Measurements from ENCODE around the gene SIRPB2.
A peak's percentile ranks its signal among the peaks of the same experiment; 100 is the strongest.

SIRPB2 gene

DNA sequence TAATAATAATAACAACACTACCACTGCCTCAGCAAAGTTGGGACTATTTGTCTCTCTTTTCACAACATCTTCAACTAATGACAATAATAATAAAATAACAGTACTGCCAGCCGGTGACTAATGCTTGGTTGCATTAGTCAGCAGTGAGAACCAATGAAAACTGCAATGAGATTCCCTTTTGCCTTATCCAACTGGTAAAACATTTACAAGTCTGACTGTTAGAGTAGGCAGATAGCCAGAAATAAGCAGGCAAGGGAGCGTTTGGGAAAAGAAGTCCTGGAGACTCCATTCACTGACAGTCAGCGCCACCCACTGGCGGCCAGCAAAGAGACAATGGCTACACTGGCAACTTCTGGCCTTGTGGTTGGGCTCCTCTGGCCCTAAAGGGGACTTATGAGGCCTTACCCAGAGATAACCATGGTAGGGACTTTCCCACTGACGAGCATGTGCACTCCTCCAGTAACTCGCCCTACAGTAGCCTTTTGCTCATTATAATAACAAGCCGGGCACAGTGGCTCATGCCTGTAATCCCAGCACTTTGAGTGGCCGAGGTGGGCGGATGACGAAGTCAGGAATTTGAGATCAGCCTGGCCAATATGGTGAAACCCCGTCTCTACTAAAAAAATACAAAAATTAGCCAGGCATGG lies 21.2 kb downstream of the SIRPB2 start:
- no peak for DNase-seq

- DNase-seq: no peak
Observed at GRCh38 chr20:1469306-1469905, 21.8 kb downstream of the SIRPB2 start.

- no peak for DNase-seq
Observed at GRCh38 chr20:1468117-1468624, 23.0 kb downstream of the SIRPB2 start.

DNA sequence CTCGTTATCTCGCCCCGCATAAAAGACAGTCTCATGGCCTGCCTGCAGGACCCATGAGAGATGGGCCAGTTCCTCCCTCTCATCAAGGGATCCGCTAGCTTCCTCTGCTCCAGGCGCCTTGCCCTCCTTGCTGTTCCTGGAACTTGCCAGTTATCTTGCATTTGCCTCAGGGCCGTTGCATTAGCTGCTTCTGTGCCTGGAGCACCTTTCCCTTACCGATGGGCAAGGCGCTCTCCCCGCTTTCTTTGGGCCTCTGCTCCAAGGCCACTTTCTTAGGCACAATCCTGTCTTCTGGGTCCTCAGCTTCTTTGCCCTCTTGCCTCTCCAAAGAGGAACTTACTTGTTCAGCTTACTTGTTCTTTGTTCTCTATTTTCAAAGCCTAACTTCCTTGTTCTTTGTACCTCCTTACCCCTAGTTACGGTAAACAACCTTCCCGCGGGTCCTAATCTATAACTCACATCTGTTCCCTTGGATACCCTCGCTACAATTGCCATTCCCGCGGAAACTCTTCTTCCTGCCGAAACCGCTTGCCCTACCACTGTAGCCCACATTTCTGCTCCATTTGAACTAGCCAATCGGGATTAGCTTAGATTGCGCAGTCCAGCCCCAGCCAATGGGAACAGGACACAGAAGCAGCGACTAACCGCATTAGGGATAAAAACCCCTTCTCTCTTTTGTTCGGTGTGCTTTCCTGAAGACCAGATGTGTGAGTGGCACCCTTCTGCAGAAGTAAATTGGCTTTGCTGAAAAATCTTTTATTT lies 23.7 kb downstream of the SIRPB2 start:
- no peak for DNase-seq

- no peak for DNase-seq
Observed at GRCh38 chr20:1467082-1467354, 24.2 kb downstream of the SIRPB2 start.

DNA sequence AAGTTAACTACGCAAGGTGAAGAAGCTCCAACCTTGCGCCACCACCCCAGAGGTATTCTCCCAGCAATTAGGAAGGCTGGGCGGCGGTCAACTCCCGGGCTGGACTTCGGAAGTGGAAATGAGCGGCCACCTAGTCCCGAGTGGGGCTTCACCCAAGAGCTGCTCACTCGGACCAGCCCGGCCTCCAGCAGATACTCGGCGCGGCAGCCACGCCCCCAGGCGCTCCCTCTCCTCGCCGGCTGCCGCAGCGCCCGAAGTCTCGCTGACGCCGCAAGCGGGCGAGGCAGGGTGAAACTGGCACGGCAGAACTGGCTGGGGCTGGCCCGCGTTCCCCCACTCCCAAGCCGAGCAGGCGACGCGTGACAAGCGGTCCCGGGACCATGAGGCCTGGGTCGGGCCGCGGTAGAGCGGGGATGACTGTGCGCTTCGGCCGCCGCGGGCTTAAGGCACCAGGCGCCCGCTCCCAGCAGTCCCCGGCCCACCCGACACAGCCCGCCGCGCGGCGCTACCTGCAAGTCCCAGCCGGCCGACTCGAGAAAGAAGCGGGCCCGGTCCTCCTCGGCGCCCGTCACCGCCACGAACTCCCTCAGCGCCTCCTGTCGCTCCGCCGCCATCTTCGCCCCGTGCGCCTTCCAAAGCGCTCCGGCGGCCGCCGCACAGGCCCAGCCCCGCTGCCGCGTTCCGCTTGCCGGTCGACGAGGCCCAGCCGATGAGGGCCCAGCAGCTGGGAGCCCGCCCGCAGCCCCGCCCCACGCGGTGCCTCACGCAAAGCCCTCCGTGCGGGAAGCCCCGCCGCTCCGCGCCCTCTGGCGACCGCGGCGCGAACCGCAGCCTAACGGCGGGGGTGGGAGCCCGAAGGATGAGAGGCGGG lies 24.8 kb downstream of the SIRPB2 start, which contains the start of gene NSFL1C:
Gene NSFL1C, minus strand, starts transcription at position 639 of the 871 bp plus-strand sequence. Its CDS starts 25 bp downstream, at position 614.
- peak; percentile 95 for DNase-seq

DNA sequence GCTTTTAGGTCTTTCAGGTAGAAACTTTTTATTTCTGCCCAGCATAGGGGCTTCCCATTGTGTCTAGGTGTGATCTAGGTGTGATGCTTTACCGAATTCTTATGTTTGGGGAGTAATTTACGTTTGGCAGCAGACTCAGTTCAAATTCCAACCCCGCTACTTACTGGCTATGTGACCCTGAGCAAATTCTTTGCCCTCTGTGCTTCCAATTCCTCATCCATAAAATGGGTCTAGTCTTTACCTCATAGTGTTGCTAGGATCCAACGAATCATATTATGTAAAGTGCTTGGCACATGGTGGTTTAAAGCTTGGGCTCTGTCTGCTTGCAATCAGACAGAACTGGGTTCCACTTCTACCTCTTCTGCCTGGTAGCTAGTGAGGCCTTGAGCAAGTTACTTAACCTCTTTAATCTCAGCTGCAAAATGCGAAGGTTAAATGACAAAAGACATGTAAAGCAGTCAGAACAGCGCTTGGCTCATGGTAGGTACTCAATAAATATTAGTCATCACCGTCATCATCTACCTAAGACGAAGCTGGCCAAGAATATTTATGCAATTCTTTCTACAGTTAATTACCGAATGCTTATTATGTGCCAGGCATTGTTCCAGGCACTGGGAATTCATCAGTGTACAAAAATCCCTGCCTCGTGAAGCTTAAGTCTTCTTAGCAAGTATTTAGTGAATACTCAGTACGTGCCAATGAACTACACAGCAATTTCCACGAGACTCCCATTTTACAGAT lies 25.6 kb downstream of the SIRPB2 start:
- no peak for DNase-seq

DNA sequence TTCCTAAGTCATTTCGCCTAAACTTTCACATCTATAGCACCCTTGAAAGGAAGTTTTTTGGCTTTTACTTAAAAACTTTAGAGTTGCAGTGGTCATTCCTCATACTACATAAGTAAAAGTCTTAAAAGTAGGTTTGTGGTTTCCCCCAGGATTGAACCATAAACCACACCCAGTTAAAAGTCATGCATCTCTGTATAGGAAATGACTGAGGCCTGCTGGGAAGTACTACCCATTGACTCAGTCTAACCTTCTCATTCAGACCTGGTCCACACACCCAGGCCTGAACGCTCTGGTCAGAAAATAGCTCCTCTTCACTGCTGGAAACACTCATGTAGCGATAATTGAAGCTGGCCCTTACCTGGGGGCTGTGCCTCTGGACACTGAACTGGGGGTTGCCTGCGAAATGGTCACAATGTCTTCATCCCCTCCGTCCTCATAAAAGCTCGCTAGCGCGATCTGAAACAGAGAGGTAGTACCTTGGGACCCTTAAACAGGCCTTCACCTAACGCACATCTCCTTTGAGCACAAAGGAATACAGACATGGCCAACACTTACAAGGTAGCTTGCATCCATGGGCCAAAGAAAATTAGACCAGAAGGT lies 27.1 kb downstream of the SIRPB2 start:
- DNase-seq: no peak

DNA sequence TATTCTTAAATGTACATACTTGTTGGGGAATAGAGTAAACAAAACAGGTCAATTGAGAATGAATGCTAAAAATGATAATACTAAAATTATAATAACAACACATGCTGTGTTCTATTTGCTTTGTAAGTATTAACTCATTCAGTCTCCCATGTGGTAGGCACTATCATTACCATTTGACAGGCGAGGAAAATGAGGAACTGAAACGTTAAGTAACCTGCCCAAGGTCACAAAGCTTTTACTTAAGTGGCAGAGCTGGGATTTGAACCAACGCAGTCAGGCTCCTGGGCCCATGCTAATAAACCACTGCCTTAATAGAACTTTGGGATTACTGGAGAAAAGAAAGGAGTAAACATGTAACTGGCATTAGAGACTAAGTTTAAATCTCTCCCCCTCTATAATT lies 28.4 kb downstream of the SIRPB2 start:
- DNase-seq: no peak

GRCh38 chr20:1462001-1462400 lies 29.2 kb downstream of the SIRPB2 start:
- no peak for DNase-seq

- DNase-seq: no peak
Observed at GRCh38 chr20:1460275-1460674, 30.9 kb downstream of the SIRPB2 start.

DNA sequence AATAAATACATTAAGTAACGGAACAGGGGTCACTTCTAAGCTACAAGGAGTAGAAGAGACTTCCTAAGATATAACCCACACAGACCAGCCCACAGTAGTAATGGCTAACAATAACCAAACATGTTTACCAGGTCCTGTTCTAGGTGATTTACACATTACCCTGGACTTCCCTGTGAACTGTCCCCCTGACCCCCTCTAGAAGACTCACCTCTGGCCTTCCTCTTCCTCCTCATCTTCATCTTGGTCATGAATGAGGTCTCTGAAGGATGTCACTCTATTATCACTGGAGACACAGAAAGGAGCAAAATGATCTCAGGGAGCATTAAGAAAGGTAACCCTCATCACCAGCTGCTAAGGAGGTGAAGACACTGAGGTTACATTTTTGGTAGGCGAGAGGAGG lies 33.2 kb downstream of the SIRPB2 start:
- DNase-seq: no peak

DNA sequence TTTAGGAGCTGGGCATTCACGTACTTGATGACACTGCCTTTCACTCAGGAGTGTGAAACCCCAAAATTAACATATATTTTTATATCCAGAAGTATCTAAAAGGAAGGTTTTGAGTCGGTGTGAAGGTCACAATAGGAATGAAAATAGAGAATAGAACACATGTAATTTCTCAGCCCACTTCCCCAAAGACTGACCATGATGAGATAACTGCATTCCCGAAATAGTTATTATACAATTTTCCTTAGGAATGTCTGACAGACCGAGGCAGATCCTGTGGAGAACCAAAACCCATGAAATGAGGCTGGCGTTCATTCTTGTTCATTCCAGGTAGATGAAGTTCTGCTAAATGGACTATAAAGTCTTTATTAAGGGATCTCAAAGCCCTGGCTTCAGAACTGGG lies 34.9 kb downstream of the SIRPB2 start:
- DNase-seq: no peak

DNA sequence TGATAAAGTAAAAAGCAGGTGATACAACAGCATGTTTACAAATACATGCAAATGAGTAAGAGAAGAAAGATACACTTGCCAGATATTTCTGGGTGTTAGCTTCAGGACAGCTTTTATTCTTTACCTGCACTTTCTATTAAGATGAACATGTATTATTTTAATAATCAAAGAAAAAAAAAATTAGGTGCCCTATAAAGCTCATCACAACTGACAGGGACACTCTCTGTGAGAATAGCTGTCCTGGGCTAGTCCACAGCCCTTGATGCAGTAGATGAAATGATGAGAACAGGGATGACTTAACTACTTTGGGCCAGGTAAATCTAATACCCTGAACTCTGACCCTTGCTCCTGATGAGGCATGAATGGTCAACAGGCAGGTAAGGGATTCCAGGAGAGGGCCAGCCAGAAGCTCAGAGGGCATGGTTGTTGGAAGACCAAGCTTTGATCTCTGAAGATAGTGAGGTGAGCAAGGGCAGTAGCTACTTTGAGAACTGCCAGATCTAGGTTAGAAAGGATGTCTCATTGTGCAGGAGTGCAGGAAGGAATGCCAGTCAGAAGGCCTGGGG lies 40.2 kb downstream of the SIRPB2 start:
- DNase-seq: no peak

DNA sequence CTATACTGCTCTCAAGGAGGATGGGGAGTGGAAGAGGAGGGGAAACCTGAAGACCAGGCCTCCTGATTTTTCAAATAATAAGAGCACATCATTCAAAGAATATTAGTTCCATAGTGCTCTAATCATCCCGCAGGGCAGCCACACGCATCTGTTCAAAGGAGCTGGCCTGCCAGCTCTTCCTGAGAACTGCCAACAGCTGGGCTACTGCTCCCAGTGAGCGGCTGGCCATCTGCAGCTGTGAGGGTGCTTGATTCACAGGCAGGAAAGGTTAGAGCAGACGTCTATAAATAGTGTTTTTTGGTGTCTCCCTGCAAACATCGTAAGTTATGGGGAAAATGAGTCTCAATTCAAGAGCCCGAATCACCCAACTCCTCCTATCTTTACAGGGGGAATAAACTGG lies 41.9 kb downstream of the SIRPB2 start:
- DNase-seq: no peak

GRCh38 chr20:1448081-1448620 lies 43.1 kb downstream of the SIRPB2 start:
- DNase-seq: no peak

DNA sequence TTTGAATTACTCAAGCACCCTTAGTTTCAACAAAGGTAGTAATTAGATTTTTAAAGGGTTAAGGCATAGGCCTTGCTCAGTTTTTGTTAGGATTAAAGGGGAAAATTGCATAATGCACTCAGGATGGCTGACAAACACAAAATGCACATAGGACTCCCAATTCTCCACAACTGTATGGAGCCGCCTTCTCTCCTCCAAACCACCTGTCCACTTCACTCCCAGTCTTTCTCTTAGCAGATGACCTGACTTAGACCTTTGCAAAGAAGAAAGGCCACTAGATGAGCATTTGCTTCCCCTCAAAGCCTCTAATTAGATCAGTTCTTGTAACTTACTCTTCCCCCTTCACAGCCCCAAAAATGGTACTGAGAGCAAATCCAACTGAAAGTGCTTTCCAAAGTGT lies 44.7 kb downstream of the SIRPB2 start:
- DNase-seq: no peak

- DNase-seq: no peak
Observed at GRCh38 chr20:1443085-1443484, 48.1 kb downstream of the SIRPB2 start.

GRCh38 chr20:1442304-1442703 lies 48.9 kb downstream of the SIRPB2 start:
- DNase-seq: no peak

GRCh38 chr20:1441133-1441532 lies 50.1 kb downstream of the SIRPB2 start:
- no peak for DNase-seq

DNA sequence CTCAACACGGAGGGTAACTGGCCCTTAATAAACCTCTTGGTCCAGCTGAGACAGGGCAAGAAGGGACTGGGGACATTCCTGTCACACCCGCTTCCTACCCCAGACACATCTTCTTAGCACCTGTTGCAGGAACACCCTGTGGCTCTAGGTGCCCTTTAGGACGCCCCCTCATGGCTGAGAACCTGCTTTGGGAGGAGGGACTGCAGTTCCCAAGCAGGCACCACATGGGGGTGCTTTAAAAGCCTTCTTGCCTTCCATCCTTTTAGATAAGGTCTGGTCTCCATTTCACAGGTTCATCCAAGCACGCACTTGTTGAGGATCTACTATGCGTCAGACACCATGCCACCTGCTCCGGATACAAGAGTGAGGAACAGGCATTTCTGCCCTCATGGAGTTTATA lies 51.2 kb downstream of the SIRPB2 start:
- DNase-seq: no peak

Data from activated T-cell treated with anti-CD3 and anti-CD28 coated beads for 4 hours (primary cell).